Bronchial epithelial cell (primary cell): ENCODE results near the gene ZNF502. TPM values are rescaled to one million over a fixed set of nuclear protein-coding genes. Genes with fewer than 3 reads are reported as not detected.

Experiments used
- DNase-seq: peaks from one replicate; pipeline ENCODE4 v3.0.0-alpha.2; 2010; ENCODE audit warnings: low read depth
- FAIRE-seq: peaks from 2 replicates; lab custom pipeline; 2011; peaks lifted over from hg19 to GRCh38; lab: Jason Lieb, UNC
- H3K27me3 ChIP-seq: 2 replicates; pipeline ENCODE4 v1.5.1; 2011; ENCODE audit warnings: low read length; ENCODE audit not compliant: control insufficient read depth, insufficient read depth
- H3K36me3 ChIP-seq: 2 replicates; pipeline ENCODE4 v1.5.1; 2011; ENCODE audit warnings: low read length; ENCODE audit not compliant: control insufficient read depth, insufficient read depth
- H3K4me3 ChIP-seq: 2 replicates; pipeline ENCODE4 v1.5.1; 2011; ENCODE audit warnings: mild to moderate bottlenecking, low read depth, low read length, control low read depth
- CTCF ChIP-seq: IDR thresholded peaks from 2 replicates; pipeline ENCODE4 v1.5.1; 2011; ENCODE audit warnings: mild to moderate bottlenecking, moderate library complexity, low read length, control low read depth, inconsistent platforms; ENCODE audit not compliant: insufficient read depth, severe bottlenecking
- total RNA-seq: library from RNA; depleted of rRNA; stranded (reverse); fragments of >200 nt; gene quantifications from 2 replicates; pipeline ENCODE4 v1.2.1, GENCODE V29; 2014

The ZNF502 gene
- total RNA-seq, 1 donor from 2014 or later: 5.8 TPM

GRCh38 chr3:44721231-44722102, 9.0 kb downstream of the ZNF502 start:
- no peaks in the 10 kb centered on the region for H3K27me3 ChIP-seq
- H3K36me3 ChIP-seq: peaks cover 6% of the 10 kb centered on the region
- FAIRE-seq (no peak), DNase-seq (no peak)
- no peak for TF ChIP-seq CTCF
- H3K4me3 ChIP-seq: no peak overlapping the region

- no peak for DNase-seq
- H3K4me3 ChIP-seq: no peak overlapping the region
- TF ChIP-seq CTCF: no peak
- peaks cover 6% of the 10 kb centered on the region for H3K36me3 ChIP-seq
- no peaks in the 10 kb centered on the region for H3K27me3 ChIP-seq
- FAIRE-seq: no peak
These were observed 9.6 kb downstream of the ZNF502 start for GRCh38 chr3:44722103-44722401.

- peak; percentile 78 for DNase-seq
- no peaks in the 10 kb centered on the region for H3K36me3 ChIP-seq
- H3K4me3 ChIP-seq: peak within 1 kb of the TSS; percentile 69
- no peak for FAIRE-seq
- no peaks in the 10 kb centered on the region for H3K27me3 ChIP-seq
- no peak for TF ChIP-seq CTCF
These were observed 17.0 kb downstream of the ZNF502 start, which contains the start of gene ZNF501 for GRCh38 chr3:44729384-44729910. Gene ZNF501, plus strand, starts transcription at chr3:44729635. Its CDS starts 4,787 bp downstream, at chr3:44734422.

- no peaks in the 10 kb centered on the region for H3K27me3 ChIP-seq
- no peak for FAIRE-seq
- H3K36me3 ChIP-seq: peaks cover 2% of the 10 kb centered on the region
These were observed 22.2 kb downstream of the ZNF502 start for GRCh38 chr3:44734646-44735168.

GRCh38 chr3:44761101-44761423, 48.6 kb downstream of the ZNF502 start:
- no peaks in the 10 kb centered on the region for H3K27me3 ChIP-seq
- FAIRE-seq (no peak), DNase-seq (no peak)
- H3K36me3 ChIP-seq: peaks cover 2% of the 10 kb centered on the region
- H3K4me3 ChIP-seq: peak overlapping the region; percentile 71
- no peak for TF ChIP-seq CTCF

More at GRCh38 chr3:44734646-44735168, 22.2 kb downstream of the ZNF502 start:
- H3K4me3 ChIP-seq: no peak overlapping the region
- no peak for TF ChIP-seq CTCF
- DNase-seq: no peak
